Skin epidermis (tissue), 12 donors: ENCODE data around the gene TRIP10.

Experiments used
- H3K27ac ChIP-seq, 21 experiments: fragments of 200-600 bp; sonication (generic) in 11 of 21; one replicate each; pipeline ENCODE4 v1.5.0; 2020; ENCODE audit warnings: mild to moderate bottlenecking in 3 of 21, inconsistent platforms in 2 of 21, moderate library complexity in 2 of 21
- H3K4me3 ChIP-seq, 7 experiments: fragments of 200-600 bp; sonication (generic) in 2 of 7; one replicate each; pipeline ENCODE4 v1.5.0; 2020; ENCODE audit warnings: inconsistent platforms in 2 of 7, mild to moderate bottlenecking in 2 of 7, moderate library complexity in 1 of 7

Gene TRIP10

DNA sequence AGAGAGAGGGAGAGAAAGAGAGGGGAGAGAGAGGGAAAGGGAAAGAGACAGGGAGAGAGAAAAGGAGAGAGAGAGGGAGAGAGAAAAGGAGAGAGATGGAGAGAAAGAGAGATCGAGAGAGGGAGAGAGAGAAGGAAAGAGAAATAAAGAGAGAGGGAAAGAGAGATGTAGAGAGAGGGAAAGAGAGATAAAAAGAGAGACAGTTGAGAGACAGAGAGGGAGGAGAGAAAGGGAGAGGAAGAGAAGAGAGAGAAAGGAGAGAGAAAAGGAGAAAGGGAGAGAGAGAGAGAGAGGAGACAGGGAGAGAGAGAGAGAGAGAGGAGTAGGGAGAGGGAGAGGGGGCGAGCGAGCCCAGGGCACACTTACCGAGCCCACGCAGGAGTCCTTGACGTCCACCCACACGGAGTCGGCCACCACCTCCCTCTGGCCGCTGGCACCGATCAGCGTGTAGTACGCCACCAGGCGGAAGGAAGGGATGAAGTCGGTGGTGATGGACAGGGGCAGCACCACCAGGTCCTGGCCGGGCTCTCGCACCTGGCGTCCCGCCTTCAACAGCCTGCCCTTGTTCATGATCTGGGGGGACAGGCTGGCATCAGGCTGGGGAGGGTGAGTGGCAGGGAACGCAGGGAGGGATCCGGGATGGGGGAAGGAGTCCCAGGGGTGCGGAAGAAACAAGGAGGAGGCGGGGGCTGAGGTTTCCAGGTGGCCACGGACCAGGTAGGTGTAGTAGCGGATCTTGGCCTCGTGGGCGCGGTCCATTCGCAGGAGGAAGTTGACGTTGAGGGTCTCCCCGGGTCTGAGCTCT, 29.0 kb upstream of the TRIP10 start:
- H3K27ac ChIP-seq, result no peak overlapping the region
- no peak overlapping the region for H3K4me3 ChIP-seq

DNA sequence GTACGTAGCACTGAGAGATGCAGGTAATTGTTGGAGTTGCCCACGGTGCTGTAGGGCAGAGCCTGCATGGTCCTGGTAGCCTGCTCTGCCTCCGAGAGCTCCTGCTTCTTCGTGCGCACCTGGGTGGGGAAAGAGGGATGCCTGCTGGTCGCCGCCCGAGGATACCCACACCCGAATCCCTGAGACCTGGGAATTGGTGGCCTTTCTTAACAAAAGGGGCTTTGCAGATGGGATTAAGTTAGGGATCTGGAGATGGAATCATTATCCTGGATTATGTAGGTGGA, 28.5 kb upstream of the TRIP10 start:
- H3K4me3 ChIP-seq, result no peak overlapping the region

DNA sequence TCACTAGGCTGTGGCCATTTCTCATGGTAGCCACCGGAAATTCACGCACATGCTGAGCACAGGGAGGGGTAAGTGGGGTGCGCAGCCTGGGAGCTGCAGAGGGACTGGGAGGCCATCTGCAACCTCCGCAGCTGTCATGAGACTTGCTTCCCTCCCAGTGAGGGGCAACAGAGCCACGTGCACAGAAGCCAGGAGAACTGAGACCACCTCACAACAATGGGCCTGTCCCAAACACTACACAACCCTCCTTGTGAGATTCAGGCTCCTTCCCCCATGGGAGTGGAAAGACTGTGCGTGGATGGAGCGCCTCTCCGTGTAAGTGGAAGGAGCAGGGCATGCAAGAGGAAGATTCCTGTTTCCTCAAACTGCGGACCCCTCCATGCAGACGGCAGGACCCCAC, 27.9 kb upstream of the TRIP10 start:
- no peak overlapping the region for H3K27ac ChIP-seq
- H3K4me3 ChIP-seq, result no peak overlapping the region

More for the DNA sequence above, 28.5 kb upstream of the TRIP10 start:
- no peak overlapping the region for H3K27ac ChIP-seq

DNA sequence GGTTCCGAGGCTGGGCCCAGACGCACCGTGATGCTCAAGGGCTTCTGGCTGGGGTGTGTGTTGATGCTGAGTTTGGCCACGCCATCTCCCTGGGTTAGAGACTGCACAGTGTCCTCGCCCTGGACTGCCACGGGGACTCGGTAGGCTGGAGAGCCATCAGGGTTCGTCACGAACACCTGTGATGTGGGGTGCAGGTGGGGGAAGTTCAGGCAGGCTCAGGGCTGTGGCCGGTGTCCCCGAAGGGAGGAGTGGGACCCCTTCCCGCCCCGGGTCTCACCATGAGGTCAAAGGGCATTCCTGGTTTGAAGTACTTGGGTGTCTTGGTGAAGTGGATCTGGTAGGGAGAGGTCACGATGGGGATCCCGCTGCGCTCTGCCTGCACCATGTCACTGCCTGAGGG, 27.2 kb upstream of the TRIP10 start:
- no peak overlapping the region for H3K4me3 ChIP-seq
- no peak overlapping the region for H3K27ac ChIP-seq

DNA sequence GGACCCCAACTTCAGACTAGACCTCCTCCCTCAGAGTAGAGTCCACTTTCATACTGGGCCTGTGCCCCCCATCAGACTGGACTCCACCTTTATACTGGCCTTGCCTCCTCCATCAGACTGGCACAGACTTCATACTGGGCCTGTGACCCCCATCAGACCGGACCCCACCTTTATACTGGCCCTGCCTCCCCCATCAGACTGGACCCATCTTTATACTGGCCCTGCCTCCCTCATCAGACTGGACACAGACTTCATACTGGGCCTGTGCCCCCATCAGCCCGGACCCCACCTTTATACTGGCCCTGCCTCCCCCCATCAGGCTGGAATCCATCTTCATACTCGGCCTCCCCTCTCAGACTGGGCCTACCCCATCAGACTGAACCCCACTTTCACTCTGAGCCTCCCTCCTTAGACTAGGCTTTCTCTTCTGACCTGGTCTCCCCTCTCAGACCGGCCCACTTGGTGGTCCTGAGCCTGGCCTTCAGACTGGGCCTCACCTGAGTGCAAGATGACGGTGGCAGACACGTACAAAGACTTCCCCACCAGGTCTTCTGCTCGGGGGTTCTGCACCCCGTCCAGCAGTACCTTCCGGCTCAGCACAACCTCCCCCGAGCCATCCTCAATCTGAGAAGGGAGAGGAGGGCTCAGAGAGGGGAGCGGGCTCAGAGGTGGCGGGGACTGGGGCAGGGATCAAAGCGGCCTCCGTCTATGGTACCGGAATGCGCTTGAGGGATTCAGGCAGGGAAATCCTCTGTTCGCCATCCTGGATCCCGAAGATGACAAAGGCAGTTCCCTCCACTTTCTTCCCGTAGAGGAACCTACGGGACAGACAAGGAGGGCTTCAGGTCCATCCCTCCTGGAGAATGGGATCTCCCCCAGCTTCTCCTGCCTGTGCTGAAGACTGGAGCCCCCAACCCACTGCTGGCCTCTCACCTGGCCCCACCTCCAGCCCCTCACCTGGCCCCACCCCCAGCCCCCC, 26.5 kb upstream of the TRIP10 start:
- Histone ChIP-seq H3K4me3 (no peak overlapping the region), H3K27ac (no peak overlapping the region)

DNA sequence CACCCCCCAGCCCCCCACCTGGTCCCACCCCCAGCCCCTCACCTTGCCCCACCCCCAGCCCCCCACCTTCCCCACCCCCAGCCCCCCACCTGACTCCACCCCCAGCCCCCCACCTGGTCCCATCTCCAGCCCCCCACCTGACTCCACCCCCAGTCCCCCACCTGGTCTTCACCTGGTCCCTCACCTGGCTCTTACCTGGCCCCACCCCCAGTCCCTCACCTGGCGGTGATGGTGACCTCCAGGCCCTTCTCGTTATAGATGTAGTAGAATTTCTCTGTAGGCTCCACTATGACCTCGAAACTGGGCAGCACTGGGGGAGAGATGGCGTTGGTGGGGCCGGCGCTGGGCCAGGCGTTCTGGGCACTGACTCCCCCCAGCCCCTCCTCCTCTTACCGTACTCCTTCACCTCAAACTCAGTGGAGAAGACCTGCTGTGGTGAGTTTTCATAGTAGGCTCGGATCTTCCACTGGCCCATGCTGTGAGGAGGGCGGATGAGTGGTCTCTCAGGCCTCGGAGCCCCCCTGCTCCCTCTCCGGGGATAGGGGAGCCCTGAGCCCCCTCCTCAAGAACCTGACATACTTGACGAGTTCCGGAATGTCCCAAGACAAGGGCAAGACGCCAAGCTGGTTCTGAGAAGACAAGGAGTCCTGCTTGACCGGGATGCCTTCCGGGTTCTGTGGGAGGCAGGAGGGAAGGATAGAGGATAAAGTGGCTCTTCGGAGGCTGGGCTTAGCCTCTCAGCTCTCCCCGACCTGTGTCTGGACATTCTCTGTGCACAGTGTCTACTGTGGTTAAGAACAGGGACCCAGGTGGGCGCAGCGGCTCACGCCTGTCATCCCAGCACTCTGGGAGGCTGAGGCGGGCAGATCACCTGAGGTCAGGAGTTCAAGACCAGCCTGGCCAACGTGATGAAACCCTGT, 25.4 kb upstream of the TRIP10 start:
- Histone ChIP-seq H3K27ac (no peak overlapping the region), H3K4me3 (no peak overlapping the region)

DNA sequence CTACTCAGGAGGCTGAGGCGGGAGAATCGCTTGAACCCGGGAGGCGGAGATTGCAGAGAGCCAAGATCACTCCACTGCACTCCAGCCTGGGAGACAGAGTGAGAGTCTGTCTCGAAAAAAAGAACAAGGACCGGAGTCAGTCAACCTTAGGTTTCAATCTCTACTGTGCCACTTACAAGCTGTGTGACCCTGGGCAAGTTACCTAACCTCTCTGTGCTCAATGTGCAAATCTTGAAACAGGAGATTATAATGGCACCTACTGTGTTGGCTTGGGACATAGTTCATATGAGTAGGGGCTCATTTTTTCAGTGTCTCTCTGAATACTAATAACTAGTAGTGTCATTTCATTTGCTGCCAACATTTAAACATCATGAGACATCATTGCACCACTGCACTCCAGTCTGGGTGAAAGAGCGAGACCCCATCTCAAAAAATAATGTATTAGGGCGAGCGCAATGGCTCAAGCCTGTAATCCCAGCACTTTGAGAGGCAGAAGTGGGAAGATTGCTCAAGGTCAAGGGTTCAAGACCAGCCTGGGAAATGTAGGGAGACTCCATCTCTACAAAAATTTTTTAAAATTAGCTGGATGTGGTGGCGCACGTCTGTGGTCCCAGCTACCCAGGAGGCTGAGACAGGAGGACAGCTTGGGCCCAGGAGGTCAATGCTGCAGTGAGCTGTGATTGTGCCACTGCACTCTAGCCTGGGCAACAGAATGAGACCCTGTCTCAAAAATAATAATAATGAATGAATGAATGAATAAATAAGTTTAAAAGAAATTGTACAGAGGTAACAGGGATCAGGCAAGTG, 24.5 kb upstream of the TRIP10 start:
- H3K4me3 ChIP-seq, result no peak overlapping the region

DNA sequence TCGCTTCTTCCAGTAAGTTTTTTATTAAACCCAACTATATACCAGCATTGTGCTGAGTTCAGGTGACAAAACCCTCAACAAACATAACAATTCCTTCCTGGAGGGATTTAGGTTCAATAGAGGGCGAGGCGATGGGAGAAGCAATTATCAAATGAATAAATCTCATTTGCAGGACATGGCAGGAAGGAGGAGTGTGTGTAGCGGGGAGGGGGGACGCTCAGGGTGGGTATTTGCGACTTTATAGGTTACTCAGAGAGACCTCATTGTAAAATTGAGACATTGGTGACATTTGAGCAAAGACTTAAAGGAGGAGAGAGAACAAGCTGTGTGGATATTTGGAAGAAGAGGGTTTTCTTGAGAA, 22.9 kb upstream of the TRIP10 start:
- Histone ChIP-seq H3K4me3 (no peak overlapping the region), H3K27ac (no peak overlapping the region)

More for the DNA sequence above, 24.5 kb upstream of the TRIP10 start:
- H3K27ac ChIP-seq, result no peak overlapping the region

DNA sequence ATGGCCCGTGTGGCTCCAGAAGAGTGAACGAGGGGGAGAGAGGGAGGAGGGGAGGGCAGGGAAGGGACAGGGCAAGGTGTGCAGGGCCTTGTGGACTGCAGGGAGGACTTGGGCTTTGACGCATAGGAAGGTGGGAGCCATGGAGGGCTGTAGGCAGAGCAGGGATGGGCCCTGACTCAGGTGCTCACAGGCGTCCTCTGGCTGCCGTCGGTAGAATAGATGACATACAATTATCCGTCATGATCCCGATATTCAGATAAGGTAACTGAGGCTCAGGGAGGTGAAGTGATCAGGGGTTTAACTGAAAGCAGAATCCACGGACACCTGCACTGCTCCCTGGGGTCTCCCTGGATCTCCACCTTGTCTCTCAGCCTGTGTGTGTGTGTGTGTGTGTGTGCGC, 22.4 kb upstream of the TRIP10 start:
- no peak overlapping the region for H3K4me3 ChIP-seq
- no peak overlapping the region for H3K27ac ChIP-seq

DNA sequence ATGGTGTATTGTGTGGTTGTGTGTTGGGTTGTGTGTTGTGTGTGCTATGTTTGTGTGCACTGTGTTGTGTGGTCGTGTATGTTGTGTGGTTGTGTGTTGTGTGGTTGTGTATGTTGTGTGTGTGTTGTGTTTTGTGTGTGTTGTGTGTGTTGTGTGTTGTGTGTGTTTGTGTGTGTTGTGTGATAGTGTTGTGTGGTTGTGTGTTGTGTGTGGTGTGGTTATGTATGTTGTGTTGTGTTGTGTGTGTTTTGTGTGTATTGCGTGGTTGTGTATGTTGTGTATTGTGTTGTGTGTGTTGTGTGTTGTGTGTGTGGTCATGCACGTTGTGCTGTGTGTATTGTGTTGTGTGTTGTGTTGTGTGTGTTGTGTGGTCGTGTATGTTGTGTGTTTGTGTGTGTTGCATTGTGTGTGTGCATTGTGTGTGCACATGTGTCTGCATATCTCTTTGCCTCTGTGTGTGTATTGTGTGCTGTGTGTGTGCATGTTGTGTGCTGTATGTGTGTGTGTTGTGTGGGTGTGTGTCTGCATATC, 22.0 kb upstream of the TRIP10 start:
- no peak overlapping the region for H3K27ac ChIP-seq
- H3K4me3 ChIP-seq, result no peak overlapping the region

DNA sequence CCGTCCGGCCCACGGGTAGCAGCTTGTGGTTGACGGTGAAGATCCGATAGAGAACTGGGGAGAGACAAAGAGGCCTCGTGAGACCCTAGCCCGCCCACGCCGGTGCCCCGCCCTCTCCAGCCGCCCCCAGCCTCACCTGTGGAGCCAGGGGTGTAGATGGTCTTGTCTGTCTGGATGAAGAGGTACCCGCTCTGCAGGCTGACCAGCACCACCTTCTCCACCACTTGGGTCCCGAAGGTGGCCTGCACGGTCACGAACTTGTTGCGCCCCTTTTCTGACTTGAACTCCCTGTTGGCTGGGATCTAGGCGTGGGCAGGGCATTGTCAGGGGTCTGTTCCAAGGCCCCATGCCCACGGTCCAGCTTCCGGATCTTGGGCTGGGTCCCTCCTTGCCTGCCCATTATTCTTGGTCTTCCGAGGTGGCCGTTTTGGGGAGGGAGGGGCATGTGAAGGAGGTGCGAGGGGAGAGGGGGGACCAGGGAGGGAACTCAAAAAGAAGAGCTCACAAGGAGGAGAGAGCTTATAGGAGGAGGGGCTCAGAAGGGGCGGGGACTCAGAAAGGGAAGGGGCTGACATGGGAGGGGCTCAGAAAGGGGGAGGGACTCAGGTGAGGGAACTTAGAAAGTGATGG, 21.3 kb upstream of the TRIP10 start:
- H3K27ac ChIP-seq, result no peak overlapping the region
- H3K4me3 ChIP-seq, result no peak overlapping the region

DNA sequence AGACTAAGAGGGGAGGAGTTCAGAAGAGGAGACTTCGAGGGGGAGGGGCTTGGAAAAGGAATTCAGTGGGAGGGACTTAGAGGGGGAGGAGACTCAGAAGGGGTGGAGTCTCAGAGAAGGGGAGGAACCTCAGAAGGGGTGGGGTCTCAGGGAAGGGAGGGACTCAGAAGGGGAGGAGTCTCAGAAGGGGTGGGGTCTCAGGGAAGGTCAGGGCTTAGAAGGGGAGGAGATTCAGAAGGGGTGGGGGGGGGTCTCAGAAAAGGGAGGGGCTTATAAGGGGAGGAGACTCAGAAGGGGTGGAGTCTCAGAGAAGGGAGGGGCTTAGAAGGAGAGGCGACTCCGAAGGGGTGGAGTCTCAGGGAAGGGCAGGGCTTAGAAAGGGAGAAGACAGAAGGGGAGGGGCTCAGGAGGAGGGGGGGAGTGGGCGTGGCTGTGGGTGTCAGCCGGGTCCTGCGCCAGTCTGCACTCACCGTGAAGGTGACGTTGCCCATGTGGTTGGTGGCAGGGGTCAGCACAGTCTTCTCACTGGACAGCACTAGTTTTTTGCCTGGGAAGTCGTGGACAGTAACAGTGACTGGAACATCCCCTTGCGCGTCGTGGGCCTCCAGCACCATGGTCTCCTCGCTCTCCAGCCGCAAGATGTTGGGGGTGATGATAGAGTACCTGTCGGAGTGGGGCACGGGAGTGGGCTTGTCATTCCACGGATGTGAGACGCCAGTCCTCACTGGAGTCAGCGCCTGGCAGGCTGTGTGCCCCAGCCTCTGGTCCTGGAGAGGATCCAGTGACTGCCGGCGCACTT, 20.5 kb upstream of the TRIP10 start:
- Histone ChIP-seq H3K4me3 (peak overlapping the region in 2 of 7 experiments; percentile 14 to 17), H3K27ac (peak overlapping the region in 1 of 21 experiments; percentile 16)

DNA sequence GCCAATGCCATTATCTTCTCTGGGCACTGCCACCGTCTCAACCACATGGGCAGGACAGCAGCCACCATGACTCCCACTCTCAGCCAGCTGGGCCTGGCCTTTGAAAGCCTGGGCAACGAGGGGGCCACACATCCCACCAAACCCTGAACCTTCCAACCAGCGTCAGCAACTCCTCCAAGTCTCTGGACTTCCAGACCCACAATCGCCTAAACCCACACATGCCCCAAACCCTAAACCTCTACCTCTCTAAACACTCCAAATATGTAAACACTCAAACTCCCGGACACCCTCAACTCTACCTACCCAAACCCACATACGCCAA, 20.0 kb upstream of the TRIP10 start:
- H3K27ac ChIP-seq, result peak overlapping the region in 1 of 21 experiments; percentile 16
- H3K4me3 ChIP-seq, result peak overlapping the region in 2 of 7 experiments; percentile 14 to 17

DNA sequence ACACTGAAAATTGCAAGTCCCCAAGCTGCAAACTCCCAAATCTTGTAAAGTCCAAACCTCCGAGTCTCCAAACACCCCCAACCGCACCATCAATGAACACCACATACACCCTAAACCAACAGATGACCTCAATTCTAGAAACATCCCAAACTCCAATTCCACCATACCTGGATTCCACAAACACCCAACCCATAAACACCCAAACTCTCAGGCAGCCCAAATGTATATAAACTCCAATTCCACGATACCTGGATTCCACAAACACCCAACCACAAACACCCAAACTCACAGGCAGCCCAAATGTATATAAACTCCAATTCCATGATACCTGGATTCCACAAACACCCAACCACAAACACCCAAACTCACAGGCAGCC, 19.5 kb upstream of the TRIP10 start:
- H3K27ac ChIP-seq, result peak overlapping the region in 2 of 21 experiments; percentile 16 to 68

DNA sequence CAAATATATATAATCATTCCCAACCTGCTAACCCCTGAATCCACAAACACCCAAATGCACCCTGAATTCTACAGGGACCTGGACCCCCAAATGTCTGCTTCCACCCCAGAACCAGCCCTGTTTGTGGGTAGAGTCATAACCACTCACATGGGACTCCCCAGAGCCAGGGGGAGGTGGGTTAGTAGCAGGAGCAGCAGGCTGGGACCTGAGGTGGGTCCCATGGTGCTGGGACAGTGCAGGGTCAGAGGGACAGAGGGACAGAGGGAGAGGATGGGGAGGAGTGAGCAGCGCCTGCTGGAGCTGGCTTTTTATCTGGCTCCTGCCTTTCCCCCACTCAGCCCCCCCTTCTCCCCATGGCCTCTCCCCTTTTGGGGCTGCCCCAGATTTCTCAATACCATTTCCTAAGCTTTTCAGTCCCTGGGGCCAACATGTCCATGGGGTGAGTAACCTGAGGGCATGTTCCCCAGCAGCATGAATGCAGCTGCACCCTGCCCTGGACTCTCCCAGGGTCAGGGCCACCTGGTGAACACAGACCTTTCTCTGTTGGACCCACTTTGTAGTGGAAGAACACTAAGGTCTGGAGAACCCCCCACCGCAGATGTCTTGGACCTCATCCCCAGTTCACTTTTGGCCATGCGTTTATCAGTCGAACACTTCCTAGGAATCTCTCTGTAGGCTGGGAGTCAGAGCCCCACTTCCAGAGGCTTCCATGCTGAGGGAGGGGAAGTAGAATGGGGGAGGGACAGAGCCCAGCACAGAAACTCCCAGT, 18.9 kb upstream of the TRIP10 start, which contains the start of gene C3:
Gene C3, minus strand, starts transcription at position 282 of the 769 bp plus-strand sequence. Its CDS starts 61 bp downstream, at position 221.
- Histone ChIP-seq H3K27ac (peak within 1 kb of the TSS in 5 of 21 experiments; percentile 12 to 68 (median 16)), H3K4me3 (peak within 1 kb of the TSS in 2 of 7 experiments; percentile 14 to 17)

More for the DNA sequence above, 19.5 kb upstream of the TRIP10 start:
- H3K4me3 ChIP-seq, result peak overlapping the region in 2 of 7 experiments; percentile 14 to 17

DNA sequence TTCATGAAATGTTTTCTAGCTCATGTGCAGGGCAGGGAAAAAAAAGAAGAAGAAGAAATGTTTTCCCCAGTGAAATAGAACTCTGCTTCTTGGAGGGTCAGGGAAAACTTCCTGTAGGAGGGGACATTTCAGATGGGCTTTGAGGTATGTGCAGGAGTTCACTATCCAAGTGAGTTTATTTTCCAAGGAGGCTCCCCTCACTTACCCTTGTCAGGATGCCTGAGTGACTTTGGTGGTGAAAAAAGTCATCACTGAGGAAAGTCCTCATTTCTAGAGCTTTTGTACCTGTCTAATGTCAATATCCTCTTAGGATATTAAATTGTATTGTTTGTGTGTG, 18.4 kb upstream of the TRIP10 start:
- H3K27ac ChIP-seq, result peak overlapping the region in 4 of 21 experiments; percentile 12 to 44 (median 28)
- no peak overlapping the region for H3K4me3 ChIP-seq

DNA sequence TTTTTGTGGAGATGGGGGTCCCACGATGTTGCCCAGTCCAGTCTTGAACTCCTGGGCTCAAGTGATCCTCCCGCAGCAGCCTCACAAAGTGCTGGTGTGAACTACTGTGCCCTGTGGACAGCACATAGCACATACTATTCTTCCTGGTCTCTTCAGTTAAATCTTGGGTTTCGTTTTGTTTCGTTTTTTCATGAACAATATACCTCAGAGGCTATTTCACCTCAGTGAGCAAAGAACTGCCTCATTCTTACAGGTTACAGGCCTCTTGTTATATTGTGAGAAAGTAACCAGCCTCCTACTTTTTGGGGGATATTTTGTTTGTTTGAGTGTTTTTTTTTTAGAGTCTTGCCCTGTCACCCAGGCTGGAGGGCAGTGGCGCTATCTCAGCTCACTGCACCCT, 17.7 kb upstream of the TRIP10 start:
- H3K4me3 ChIP-seq, result no peak overlapping the region
- peak overlapping the region in 1 of 21 experiments; percentile 32 for H3K27ac ChIP-seq
